Spleen (tissue), 7 donors: ENCODE measurements around the gene C10orf53.

Experiments
- POLR2A ChIP-seq, 3 donors: fragments of 450-650 bp; IDR thresholded peaks; one replicate each; pipeline ENCODE4 v1.5.1; 2017; ENCODE audit warnings: antibody characterized with exemption in 3 of 3, mild to moderate bottlenecking in 1 of 3
- POLR2AphosphoS5 ChIP-seq, 3 donors: sonication (generic); formaldehyde crosslinking; IDR thresholded peaks; one replicate each; pipeline ENCODE4 v1.5.1; 2017; ENCODE audit warnings: antibody characterized with exemption in 3 of 3
- TF ChIP-seq, protein P1 (sequence below), 11 experiments: fragments of 200-600 bp in 7 of 11; fragments of 450-650 bp in 4 of 11; sonication (generic) in 4 of 11; IDR thresholded peaks in 8 of 11; conservative IDR thresholded peaks in 3 of 11; 1 replicate in 7 of 11; 2 replicates in 4 of 11; pipeline versions ENCODE4 v1.4.0 to v1.8.0; 2016 to 2021; ENCODE audit warnings: antibody characterized with exemption in 11 of 11, inconsistent platforms in 4 of 11, mild to moderate bottlenecking in 1 of 11
- donor health status: DM: no; HTN: no; CAD: no; lungs with moderate emphysema.
- donor health status: DM: no; HTN: no; CAD: no.
- donor health status: DM: no; HTN: no; CAD: no.

DNA sequence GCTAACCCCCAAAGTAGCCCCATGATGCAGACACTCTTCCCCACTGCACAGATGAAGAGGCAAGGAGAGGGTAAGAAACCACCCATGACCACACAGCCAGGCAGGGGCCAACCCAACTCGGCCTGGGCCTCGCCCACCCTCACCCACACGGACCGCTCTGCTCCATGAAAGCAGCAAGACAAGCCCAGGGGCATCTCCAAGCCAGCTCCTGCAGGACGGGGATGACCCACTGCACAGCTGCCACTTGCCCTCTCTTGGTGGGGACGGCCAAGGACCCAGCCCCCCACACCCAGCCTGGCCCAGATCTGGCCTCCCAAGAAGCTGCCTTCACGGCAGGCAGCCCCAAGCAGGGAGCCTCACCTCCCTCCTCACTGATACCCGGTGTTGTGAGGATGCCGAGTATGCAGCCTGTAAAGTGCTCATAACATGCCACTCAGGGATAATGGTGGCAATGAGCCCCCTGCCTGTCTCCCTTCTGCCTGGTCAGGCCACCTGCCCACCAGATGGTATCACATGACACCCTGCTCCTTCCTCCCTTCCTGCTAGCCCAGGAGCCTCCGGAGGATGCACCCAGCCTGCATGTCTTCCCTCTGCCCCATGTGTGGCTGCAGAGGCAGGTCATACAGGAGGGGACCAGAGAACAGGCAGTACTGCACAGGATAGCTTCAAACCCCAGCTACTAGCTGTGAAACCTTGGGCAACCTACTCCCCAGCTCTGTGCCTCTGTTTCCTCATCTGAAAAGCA lies 59.3 kb downstream of the C10orf53 start:
- TF ChIP-seq POLR2A (IDR thresholded peaks at IDR 0.05) (no peak), POLR2AphosphoS5 (IDR thresholded peaks at IDR 0.05) (no peak)
- TF ChIP-seq, protein P1, sequence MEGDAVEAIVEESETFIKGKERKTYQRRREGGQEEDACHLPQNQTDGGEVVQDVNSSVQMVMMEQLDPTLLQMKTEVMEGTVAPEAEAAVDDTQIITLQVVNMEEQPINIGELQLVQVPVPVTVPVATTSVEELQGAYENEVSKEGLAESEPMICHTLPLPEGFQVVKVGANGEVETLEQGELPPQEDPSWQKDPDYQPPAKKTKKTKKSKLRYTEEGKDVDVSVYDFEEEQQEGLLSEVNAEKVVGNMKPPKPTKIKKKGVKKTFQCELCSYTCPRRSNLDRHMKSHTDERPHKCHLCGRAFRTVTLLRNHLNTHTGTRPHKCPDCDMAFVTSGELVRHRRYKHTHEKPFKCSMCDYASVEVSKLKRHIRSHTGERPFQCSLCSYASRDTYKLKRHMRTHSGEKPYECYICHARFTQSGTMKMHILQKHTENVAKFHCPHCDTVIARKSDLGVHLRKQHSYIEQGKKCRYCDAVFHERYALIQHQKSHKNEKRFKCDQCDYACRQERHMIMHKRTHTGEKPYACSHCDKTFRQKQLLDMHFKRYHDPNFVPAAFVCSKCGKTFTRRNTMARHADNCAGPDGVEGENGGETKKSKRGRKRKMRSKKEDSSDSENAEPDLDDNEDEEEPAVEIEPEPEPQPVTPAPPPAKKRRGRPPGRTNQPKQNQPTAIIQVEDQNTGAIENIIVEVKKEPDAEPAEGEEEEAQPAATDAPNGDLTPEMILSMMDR (IDR thresholded peaks at IDR 0.05 in 8 of 11, conservative IDR thresholded peaks at IDR 0.05 in 3 of 11), result no peak
